ENCODE results near the gene PACS1.

The PACS1 gene

DNA sequence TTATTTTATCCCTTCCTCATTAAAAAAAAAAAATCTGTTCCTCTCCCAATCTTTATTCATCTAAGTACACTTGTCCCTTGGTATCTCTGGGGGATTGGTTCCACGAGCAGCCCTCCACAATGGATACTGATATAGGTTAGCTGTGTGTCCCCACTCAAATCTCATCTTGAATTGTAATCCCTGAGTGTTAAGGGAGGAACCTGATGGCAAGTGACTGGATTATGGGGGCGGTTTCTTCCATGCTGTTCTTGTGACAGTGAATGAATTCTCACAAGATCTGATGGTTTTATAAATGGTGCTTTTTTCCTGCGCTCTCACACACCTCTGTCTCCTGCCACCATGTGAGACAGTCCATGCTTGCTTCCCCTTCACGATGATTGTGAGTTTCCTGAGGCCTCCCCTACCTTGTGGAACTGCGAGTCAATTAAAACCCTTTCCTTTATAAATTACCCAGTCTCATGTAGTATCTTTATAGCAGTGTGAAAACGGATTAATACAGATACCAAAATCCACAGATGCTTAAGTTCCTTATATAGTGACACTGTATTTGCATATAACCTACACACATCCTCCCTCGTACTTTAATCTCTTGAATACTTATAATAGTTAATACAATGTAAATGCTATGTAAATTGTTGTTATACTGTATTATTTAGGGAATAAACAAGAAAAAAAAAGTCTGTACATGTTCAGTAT, 62.0 kb downstream of the PACS1 start:
- DNase-seq (ENCODE audit: insufficient read length, low spot score) (no peak), FAIRE-seq (no peak)

GRCh38 chr11:66133216-66133775, 63.2 kb downstream of the PACS1 start:
- FAIRE-seq (peak; percentile 52), DNase-seq (ENCODE audit: insufficient read length, low spot score) (no peak)

DNA sequence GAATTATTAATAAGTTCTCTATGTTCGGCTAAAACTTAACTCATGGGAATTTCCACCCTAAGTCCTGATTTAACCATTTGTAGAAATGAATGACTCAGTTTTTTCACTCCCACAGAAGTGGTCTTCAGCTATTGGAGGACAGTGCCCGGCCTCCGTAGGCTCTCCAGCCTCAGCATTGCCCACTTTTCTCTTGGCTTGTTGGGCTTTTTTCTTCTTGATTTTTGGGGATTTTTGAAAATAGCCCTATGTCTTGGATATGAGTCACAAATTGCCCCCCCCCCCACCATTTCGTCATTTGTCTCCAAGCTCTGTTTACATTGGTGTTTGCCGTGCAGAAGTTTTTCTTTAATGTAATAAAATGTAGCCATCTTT, 66.7 kb downstream of the PACS1 start:
- no peak for DNase-seq (ENCODE audit: insufficient read length, low spot score)
- no peak for FAIRE-seq

DNA sequence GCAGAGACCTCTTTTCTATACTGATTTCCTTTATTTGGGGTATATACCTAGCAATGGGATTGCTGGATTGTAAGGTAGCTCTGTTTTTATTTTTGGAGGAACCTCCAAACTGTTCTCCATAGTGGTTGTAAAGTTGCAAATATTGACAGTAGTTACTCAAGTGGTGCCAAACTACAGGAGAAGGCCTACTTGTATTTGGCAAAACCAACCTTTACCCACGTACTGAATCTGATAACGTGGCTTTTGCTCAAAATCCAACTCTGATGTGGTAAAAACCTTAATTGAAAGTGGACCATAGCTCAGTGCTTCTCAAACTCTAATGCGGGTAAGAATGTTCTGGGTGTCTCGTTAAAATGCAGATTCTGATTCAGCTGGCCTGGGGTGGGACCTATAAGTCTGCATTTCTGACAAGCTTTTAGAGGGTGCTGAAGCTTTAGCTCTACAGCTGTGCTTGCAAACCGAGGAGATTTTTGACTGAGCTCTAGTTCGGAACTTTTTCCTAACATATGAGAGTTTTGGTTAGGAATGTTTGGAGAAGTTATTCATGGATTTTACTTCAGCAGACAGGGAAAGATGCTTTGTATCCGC, 69.8 kb downstream of the PACS1 start:
- no peak for DNase-seq (ENCODE audit: insufficient read length, low spot score)
- FAIRE-seq = no peak

DNA sequence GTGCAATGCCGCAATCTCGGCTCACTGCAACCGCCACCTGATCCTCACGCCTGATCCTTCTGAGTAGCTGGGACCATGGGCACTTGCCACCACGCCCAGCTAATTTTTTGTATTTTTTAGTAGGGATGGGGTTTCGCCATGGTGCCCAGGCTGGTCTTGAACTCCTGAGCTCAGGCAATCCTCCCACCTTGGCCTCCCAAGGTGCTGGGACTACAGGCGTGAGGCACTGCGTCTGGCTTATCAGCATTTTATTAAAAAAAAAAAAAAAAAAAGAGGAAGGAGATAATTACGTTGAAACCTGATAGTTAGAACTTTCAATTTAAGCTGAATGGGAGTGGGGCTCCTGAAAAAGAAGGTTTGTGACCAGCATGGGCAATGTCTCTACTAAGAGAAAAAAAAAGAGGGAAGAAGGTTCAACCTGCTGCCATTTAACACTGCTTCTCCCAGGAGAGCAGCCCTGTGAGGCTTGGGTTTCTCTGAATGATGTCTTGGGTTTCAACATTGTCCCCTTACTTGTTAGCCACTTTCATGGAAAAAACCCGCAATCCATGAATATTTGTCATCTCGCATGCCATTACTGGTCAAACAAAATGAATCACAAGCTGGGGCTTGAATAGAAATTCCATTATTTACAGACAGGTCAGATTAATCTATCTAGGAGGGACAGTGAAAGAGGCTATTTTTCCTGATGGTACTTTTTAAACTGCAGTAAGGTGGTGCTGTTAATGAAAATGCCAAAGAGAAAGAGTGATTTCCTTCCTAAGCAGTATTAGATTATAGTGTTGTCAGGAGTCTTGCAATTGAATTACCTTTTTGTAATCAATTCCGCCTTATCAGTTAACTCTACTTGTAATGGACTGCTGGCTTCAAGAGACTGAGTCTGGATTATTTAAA, 72.5 kb downstream of the PACS1 start:
- FAIRE-seq (peak; percentile 85), DNase-seq (ENCODE audit: insufficient read length, low spot score) (peak; percentile 80)

GRCh38 chr11:66143264-66143566, 73.1 kb downstream of the PACS1 start:
- FAIRE-seq (no peak), DNase-seq (ENCODE audit: insufficient read length, low spot score) (no peak)

DNA sequence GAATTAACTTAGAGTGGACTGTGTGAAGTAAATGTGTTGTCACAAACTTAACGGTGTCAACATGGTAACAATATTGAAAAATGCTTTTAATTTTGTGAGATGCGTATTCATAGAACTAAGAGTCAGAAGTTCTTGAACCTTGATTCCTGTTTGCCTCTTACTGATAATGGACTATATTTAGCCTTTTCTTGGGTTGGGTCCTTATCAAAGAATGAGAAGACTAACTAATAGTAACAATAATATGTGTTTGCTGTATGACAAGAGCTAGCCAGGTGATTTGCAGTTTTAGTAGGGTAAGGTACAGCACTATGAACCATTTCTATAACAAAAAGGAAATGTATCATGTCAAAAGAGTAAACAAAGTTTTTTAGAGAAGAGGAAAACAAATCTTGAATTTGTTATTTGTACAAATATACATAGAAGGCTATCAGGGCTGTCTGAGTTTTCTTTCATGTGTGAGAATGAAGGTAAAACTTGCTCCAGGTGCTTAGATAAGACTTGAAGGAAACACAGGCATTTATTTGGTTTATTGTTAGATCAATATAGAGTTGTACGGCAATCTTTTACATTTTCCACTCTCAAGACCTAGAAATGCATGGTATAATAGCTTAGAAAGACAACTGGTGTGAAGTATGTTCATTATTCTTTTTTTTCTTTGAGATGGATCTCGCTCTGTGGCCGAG, 74.1 kb downstream of the PACS1 start:
- DNase-seq (ENCODE audit: insufficient read length, low spot score) (no peak), FAIRE-seq (no peak)

DNA sequence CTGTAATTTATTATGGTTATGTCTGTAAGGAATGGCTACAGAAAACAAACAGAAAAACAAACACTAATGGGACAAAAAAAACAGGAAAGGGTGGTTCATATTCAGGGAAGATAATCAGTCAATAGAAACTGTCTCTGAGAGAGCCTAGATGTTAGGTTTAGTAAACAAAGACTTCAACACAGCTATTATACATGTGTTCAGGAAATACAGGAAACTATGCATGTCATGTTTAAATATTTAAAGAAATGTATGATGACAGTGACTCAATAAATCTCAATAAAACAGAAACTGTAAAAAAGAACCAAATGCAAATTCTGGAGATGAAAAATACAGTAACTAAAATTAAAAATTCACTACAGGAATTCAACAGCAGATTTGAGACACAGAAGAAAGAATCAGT, 76.0 kb downstream of the PACS1 start:
- FAIRE-seq (no peak), DNase-seq (ENCODE audit: insufficient read length, low spot score) (no peak)

- no peak for FAIRE-seq
Observed at GRCh38 chr11:66146940-66147339, 76.9 kb downstream of the PACS1 start.

DNA sequence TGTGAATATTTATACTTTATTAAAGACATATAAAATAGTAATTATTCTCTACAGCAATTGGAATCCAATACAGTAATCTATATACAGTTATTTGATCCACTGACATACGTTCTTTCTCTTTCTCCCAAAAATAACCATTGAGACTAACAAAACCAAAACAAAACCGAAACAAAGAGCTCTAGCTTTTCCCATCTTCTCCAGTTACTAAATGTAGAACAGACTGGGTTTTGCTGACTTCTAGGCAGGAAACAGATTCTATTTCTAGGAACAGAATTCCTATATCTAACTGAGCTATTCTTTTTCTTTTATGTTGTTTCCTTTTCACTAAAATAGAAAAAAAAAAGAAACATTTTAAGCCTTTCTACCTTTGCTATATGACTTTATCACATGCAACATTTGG, 80.1 kb downstream of the PACS1 start:
- no peak for DNase-seq (ENCODE audit: insufficient read length, low spot score)

More at GRCh38 chr11:66146940-66147339, 76.9 kb downstream of the PACS1 start:
- DNase-seq (ENCODE audit: insufficient read length, low spot score) = no peak

DNA sequence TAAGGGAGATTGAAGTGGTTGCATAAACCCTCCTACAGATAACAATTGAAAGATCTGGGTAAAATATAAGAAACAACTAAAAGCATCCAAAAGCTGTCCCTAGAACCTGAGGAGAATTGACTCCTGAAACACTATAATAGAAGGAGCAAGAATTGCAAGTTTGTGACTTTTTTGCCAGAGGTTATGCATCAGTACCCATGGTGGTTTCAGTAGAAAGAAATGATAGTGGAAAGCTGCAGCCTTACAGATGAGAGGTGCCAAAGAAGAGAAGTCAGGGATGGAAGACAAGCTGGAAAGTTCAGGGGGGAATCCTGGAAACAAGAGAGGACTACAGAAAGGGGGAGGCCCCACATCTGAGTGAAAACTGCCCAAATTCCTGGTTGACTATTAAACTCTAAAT, 80.7 kb downstream of the PACS1 start:
- FAIRE-seq (no peak), DNase-seq (ENCODE audit: insufficient read length, low spot score) (no peak)

More for the DNA sequence above, 80.1 kb downstream of the PACS1 start:
- no peak for FAIRE-seq

DNA sequence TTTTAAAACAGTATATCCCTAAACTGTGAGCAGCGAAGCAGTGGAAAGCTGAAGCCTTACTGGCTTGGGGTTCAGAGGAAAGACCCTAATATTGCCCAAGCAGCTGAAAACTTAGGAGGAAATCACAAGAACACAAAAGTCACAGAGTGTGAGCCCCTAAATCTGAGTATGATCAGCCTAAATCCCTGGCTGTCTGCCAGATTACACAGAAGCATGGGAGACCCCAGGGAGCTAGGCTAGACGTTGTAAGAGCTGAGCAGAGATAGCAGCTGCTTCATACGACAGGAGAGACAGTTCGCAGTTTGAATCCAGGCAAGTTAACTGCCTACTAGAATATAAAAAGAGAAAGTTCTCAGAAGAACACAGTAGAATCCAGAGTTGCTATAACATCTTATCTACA, 81.2 kb downstream of the PACS1 start:
- FAIRE-seq (no peak), DNase-seq (ENCODE audit: insufficient read length, low spot score) (no peak)

GRCh38 chr11:66154109-66154508, 84.0 kb downstream of the PACS1 start:
- FAIRE-seq (no peak), DNase-seq (ENCODE audit: insufficient read length, low spot score) (no peak)

GRCh38 chr11:66155387-66156073, 85.5 kb downstream of the PACS1 start:
- FAIRE-seq = no peak

DNA sequence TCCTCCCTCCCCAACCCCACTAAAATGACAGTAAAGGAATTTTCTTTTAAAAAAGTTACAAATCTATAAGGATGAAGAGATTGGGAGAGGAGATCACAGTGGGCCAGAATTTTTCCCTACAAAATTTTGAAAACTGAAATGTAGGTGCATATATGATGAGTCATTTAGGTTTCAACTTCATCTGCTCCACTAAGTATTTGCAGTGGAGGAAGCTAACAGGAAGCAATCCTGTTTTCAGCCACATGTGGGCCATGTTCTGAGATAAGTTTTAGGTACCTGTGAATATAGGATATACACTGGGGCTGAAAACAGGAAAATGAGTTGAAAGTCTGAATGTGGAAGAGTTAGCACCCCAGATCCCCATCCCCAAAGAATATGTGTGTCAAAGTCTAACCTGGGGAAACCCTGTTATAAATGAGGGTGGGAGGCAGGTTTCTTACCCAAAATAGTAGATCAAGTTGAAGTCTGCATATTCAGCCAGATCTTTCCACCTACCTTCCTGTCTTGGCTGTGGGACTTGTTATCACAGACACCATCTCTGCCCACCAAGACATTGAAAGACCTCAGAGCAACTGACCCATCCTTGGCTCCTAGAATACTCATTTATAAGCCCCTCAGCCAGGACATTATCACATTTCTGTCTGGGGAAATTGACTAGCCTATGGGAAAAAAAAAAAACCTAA, 87.3 kb downstream of the PACS1 start:
- peak; percentile 46 for DNase-seq (ENCODE audit: insufficient read length, low spot score)
- FAIRE-seq = no peak

More at GRCh38 chr11:66155387-66156073, 85.5 kb downstream of the PACS1 start:
- DNase-seq (ENCODE audit: insufficient read length, low spot score) = no peak

DNA sequence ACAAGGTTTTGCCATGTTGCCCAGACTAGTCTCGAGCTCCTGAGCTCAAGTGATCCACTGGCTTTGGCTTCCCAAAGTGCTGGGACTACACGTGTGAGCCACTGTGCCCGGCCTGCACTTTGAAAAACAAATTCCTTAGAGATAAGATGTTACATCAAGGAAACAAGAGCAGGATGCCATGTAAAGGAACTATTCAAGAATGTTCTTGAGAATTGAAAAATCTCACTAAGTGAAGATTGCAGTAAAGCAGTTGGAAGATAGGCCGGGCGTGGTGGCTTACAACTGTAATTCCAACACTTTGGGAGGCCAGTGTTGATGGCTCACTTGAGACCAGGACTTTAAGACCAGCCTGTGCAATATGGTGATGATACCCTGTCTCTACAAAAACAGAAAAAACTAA, 88.1 kb downstream of the PACS1 start:
- FAIRE-seq = no peak

DNA sequence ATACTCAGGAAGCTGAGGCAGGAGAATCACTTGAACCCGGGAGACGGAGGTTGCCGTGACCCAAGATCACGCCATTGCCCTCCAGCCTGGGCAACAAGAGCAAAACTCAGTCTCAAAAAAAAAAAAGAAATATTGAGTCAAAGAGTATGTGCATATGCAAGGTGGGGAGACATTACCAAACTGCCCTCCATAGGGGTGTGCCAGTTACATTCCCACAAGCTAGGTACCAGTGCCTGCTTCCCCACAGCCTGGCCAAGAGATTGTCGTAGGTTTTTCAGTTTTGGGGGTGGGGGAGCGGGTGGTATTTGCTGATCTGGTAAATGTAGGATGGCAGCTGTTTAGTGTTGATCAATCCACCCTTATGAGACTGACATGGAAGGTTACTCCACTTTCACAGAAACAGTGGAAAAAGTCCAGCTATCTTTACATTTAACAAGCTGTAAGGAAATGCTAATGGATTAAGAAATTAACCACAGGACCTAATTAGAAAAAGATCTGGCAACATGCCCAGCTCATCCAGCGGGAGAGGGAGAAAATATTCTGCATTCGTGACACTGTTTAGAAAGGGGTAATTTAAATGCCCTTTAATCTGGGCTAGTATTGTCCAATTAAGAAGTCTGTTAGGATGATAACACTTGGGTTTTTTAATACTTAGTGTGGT, 89.4 kb downstream of the PACS1 start:
- no peak for FAIRE-seq
- no peak for DNase-seq (ENCODE audit: insufficient read length, low spot score)

More for the DNA sequence above, 88.1 kb downstream of the PACS1 start:
- DNase-seq (ENCODE audit: insufficient read length, low spot score) = no peak

GRCh38 chr11:66160709-66161108, 90.6 kb downstream of the PACS1 start:
- FAIRE-seq (no peak), DNase-seq (ENCODE audit: insufficient read length, low spot score) (no peak)

GRCh38 chr11:66168289-66168688, 98.2 kb downstream of the PACS1 start:
- DNase-seq (ENCODE audit: insufficient read length, low spot score) = no peak
- FAIRE-seq = peak; percentile 54
